Measurements from ENCODE around the gene FAM107B. TPM values are rescaled to one million over a fixed set of nuclear protein-coding genes. Genes with fewer than 3 reads are reported as not detected.

The FAM107B gene
- total and polyA plus RNA-seq, 4 experiments from 2014 or later = 191 to 346 (median 238) TPM

GRCh38 chr10:14609178-14609577, 165.5 kb downstream of the FAM107B start:
- ChIA-PET POLR2A (ENCODE audit: partially characterized antibody) (interaction anchor here (0.5 kb wide), 1 partner anchor 38 kb away, joined by 3 read pairs; no protein-coding TSS in a partner anchor), CTCF (ENCODE audit: partially characterized antibody) (interaction anchor here (0.6 to 1.7 kb wide), 2 partner anchors 72 to 214 kb away, joined by 3 to 5 read pairs; no protein-coding TSS in a partner anchor)
- no peaks in the 10 kb centered on the region for H3K27me3 ChIP-seq (ENCODE audit: insufficient read depth, low read length)
- H3K36me3 ChIP-seq (ENCODE audit: insufficient read depth, low read length) = no peaks in the 10 kb centered on the region
- peaks cover 10% of the 10 kb centered on the region for H3K4me1 ChIP-seq (ENCODE audit: insufficient read depth, low read length)
- Mint-ChIP-seq H3K4me3 (no peak overlapping the region), H3K27me3 (no peaks in the 10 kb centered on the region), H3K27ac (no peak overlapping the region), H3K9me3 (no peaks in the 10 kb centered on the region), H3K36me3 (peaks cover 0 to 7% of the 10 kb centered on the region in 2 donors), H3K4me1 (peaks cover 15 to 19% (median 18%) of the 10 kb centered on the region in 4 donors)
- H3K4me3 ChIP-seq (ENCODE audit: low read length in 2 of 2) = no peak overlapping the region
- intact Hi-C loops (cut with micrococcal nuclease) = no loop called here
- H3K27ac ChIP-seq (ENCODE audit: low read depth, low read length) = no peak overlapping the region
- no peaks in the 10 kb centered on the region for H3K9me3 ChIP-seq (ENCODE audit: control insufficient read depth in 1 of 2, low read length in 2 of 2)
- DNase-seq = no peak

- Histone ChIP-seq H3K27ac (ENCODE audit: low read depth, low read length) (no peak overlapping the region), H3K9me3 (ENCODE audit: control insufficient read depth in 1 of 2, low read length in 2 of 2) (no peaks in the 10 kb centered on the region), H3K4me3 (ENCODE audit: low read length in 2 of 2) (no peak overlapping the region), H3K36me3 (ENCODE audit: insufficient read depth, low read length) (no peaks in the 10 kb centered on the region), H3K4me1 (ENCODE audit: insufficient read depth, low read length) (peaks cover 10% of the 10 kb centered on the region), H3K27me3 (ENCODE audit: insufficient read depth, low read length) (no peaks in the 10 kb centered on the region)
- ChIA-PET CTCF (ENCODE audit: partially characterized antibody) (interaction anchor here (1.7 kb wide), 1 partner anchor 215 kb away, joined by 5 read pairs; no protein-coding TSS in a partner anchor), POLR2A (ENCODE audit: partially characterized antibody) (interaction anchor here (0.5 kb wide), 1 partner anchor 39 kb away, joined by 3 read pairs; no protein-coding TSS in a partner anchor)
- peaks cover 15 to 20% (median 18%) of the 10 kb centered on the region in 4 donors for H3K4me1 Mint-ChIP-seq
- no peak overlapping the region for H3K4me3 Mint-ChIP-seq
- no peaks in the 10 kb centered on the region for H3K9me3 Mint-ChIP-seq
- no peak overlapping the region for H3K27ac Mint-ChIP-seq
- H3K27me3 Mint-ChIP-seq = no peaks in the 10 kb centered on the region
- DNase-seq = no peak
- intact Hi-C loops (cut with micrococcal nuclease) = no loop called here
- peaks cover 0 to 8% of the 10 kb centered on the region in 2 donors for H3K36me3 Mint-ChIP-seq
These were observed 166.2 kb downstream of the FAM107B start for GRCh38 chr10:14608381-14609001.

GRCh38 chr10:14606633-14607032, 168.1 kb downstream of the FAM107B start:
- no peak for DNase-seq
- Mint-ChIP-seq H3K4me1 (peaks cover 22 to 39% (median 30%) of the 10 kb centered on the region in 4 donors), H3K36me3 (peaks cover 5 to 20% of the 10 kb centered on the region in 2 donors), H3K27me3 (no peaks in the 10 kb centered on the region), H3K9me3 (no peaks in the 10 kb centered on the region), H3K4me3 (no peak overlapping the region), H3K27ac (peak overlapping the region in 3 of 7 donors; percentile 39 to 96 (median 64))
- CTCF ChIA-PET (ENCODE audit: partially characterized antibody) = interaction anchor here (1.4 kb wide), 1 partner anchor 11 kb away, joined by 3 read pairs; no protein-coding TSS in a partner anchor
- Histone ChIP-seq H3K4me1 (ENCODE audit: insufficient read depth, low read length) (peaks cover 21% of the 10 kb centered on the region), H3K9me3 (ENCODE audit: control insufficient read depth in 1 of 2, low read length in 2 of 2) (no peaks in the 10 kb centered on the region), H3K4me3 (ENCODE audit: low read length in 2 of 2) (no peak overlapping the region), H3K36me3 (ENCODE audit: insufficient read depth, low read length) (no peaks in the 10 kb centered on the region), H3K27me3 (ENCODE audit: insufficient read depth, low read length) (no peaks in the 10 kb centered on the region), H3K27ac (ENCODE audit: low read depth, low read length) (no peak overlapping the region)
- POLR2A ChIA-PET (ENCODE audit: partially characterized antibody) = interaction anchor here (1.8 to 3.0 kb wide), 2 partner anchors 19 to 23 kb away, joined by 6 to 25 read pairs; no protein-coding TSS in a partner anchor
- intact Hi-C loops (cut with micrococcal nuclease) = no loop called here

- H3K27ac ChIP-seq (ENCODE audit: low read depth, low read length) = peak overlapping the region; percentile 76
- POLR2A ChIA-PET (ENCODE audit: partially characterized antibody) = interaction anchor here (1.0 to 3.0 kb wide), 16 partner anchors 18 to 233 kb away, joined by 3 to 25 read pairs (median 5); partner anchors contain the start of genes CDNF, HSPA14 and MSANTD7
- H3K9me3 Mint-ChIP-seq = no peaks in the 10 kb centered on the region
- H3K36me3 ChIP-seq (ENCODE audit: insufficient read depth, low read length) = peaks cover 5% of the 10 kb centered on the region
- peak; percentile 51 to 74 (median 61) for DNase-seq
- H3K27me3 Mint-ChIP-seq = no peaks in the 10 kb centered on the region
- H3K9me3 ChIP-seq (ENCODE audit: control insufficient read depth in 1 of 2, low read length in 2 of 2) = no peaks in the 10 kb centered on the region
- no peaks in the 10 kb centered on the region for H3K27me3 ChIP-seq (ENCODE audit: insufficient read depth, low read length)
- H3K4me3 Mint-ChIP-seq = peak overlapping the region; percentile 89 to 100 (median 96)
- H3K4me1 Mint-ChIP-seq = peaks cover 30 to 50% (median 40%) of the 10 kb centered on the region in 4 donors
- H3K4me1 ChIP-seq (ENCODE audit: insufficient read depth, low read length) = peaks cover 34% of the 10 kb centered on the region
- intact Hi-C loops (cut with micrococcal nuclease) = loop anchor here (1.0 to 2.0 kb wide), 3 partner anchors 22 to 233 kb away; partner anchors contain the start of genes CDNF, HSPA14 and MSANTD7
- peaks cover 14 to 30% of the 10 kb centered on the region in 2 donors for H3K36me3 Mint-ChIP-seq
- peak overlapping the region; percentile 92 to 100 (median 97) for H3K27ac Mint-ChIP-seq
- CTCF ChIA-PET (ENCODE audit: partially characterized antibody) = interaction anchor here (1.1 to 1.4 kb wide), 3 partner anchors 12 to 63 kb away, joined by 3 to 5 read pairs (median 3); no protein-coding TSS in a partner anchor
- peak overlapping the region; percentile 48 to 86 for H3K4me3 ChIP-seq (ENCODE audit: low read length in 2 of 2)
These were observed 169.3 kb downstream of the FAM107B start for GRCh38 chr10:14605231-14605925.

GRCh38 chr10:14604181-14605142, 170.2 kb downstream of the FAM107B start:
- Mint-ChIP-seq H3K27me3 (no peaks in the 10 kb centered on the region), H3K36me3 (peaks cover 23 to 39% of the 10 kb centered on the region in 2 donors), H3K9me3 (no peaks in the 10 kb centered on the region), H3K4me3 (peak overlapping the region; percentile 89 to 100 (median 96)), H3K4me1 (peaks cover 38 to 59% (median 49%) of the 10 kb centered on the region in 4 donors), H3K27ac (peak overlapping the region; percentile 92 to 100 (median 97))
- Histone ChIP-seq H3K27ac (ENCODE audit: low read depth, low read length) (peak overlapping the region; percentile 76), H3K9me3 (ENCODE audit: control insufficient read depth in 1 of 2, low read length in 2 of 2) (no peaks in the 10 kb centered on the region), H3K4me3 (ENCODE audit: low read length in 2 of 2) (peak overlapping the region; percentile 48 to 86), H3K4me1 (ENCODE audit: insufficient read depth, low read length) (peaks cover 43% of the 10 kb centered on the region), H3K27me3 (ENCODE audit: insufficient read depth, low read length) (no peaks in the 10 kb centered on the region), H3K36me3 (ENCODE audit: insufficient read depth, low read length) (peaks cover 5% of the 10 kb centered on the region)
- ChIA-PET CTCF (ENCODE audit: partially characterized antibody) (interaction anchor here (1.1 to 1.4 kb wide), 2 partner anchors 51 to 62 kb away, joined by 3 to 5 read pairs; no protein-coding TSS in a partner anchor), POLR2A (ENCODE audit: partially characterized antibody) (interaction anchor here (1.0 to 3.0 kb wide), 19 partner anchors 17 to 234 kb away, joined by 3 to 25 read pairs (median 5); partner anchors contain the start of genes CDNF, HSPA14 and MSANTD7)
- intact Hi-C loops (cut with micrococcal nuclease) = loop anchor here (1.0 to 5.0 kb wide), 5 partner anchors 21 to 273 kb away; partner anchors contain the start of genes CDNF, HSPA14, MSANTD7 and SUV39H2
- DNase-seq = peak; percentile 67 to 79 (median 70)

- CTCF ChIA-PET (ENCODE audit: partially characterized antibody) = no interaction called here
- H3K9me3 Mint-ChIP-seq = no peaks in the 10 kb centered on the region
- Histone ChIP-seq H3K9me3 (ENCODE audit: control insufficient read depth in 1 of 2, low read length in 2 of 2) (no peaks in the 10 kb centered on the region), H3K27me3 (ENCODE audit: insufficient read depth, low read length) (no peaks in the 10 kb centered on the region), H3K36me3 (ENCODE audit: insufficient read depth, low read length) (peaks cover 12% of the 10 kb centered on the region), H3K27ac (ENCODE audit: low read depth, low read length) (peak overlapping the region; percentile 74), H3K4me3 (ENCODE audit: low read length in 2 of 2) (peak overlapping the region; percentile 72 to 96), H3K4me1 (ENCODE audit: insufficient read depth, low read length) (peaks cover 51% of the 10 kb centered on the region)
- peak overlapping the region; percentile 95 to 100 (median 97) for H3K27ac Mint-ChIP-seq
- DNase-seq = peak in 3 of 5 donors; percentile 37 to 44 (median 41)
- POLR2A ChIA-PET (ENCODE audit: partially characterized antibody) = interaction anchor here (1.0 to 3.0 kb wide), 11 partner anchors 16 to 234 kb away, joined by 3 to 25 read pairs (median 8); partner anchors contain the start of genes CDNF, HSPA14 and MSANTD7
- peak overlapping the region; percentile 94 to 100 (median 99) for H3K4me3 Mint-ChIP-seq
- peaks cover 44 to 67% (median 55%) of the 10 kb centered on the region in 4 donors for H3K4me1 Mint-ChIP-seq
- no peaks in the 10 kb centered on the region for H3K27me3 Mint-ChIP-seq
- intact Hi-C loops (cut with micrococcal nuclease) = loop anchor here (2.0 to 5.0 kb wide), 4 partner anchors 43 to 274 kb away; partner anchors contain the start of genes CDNF, HSPA14, MSANTD7 and SUV39H2
- H3K36me3 Mint-ChIP-seq = peaks cover 27 to 48% of the 10 kb centered on the region in 2 donors
These were observed 171.1 kb downstream of the FAM107B start for GRCh38 chr10:14603534-14604102.
